Measurements from ENCODE around the gene ADRA2B. TPM values are rescaled to one million over a fixed set of nuclear protein-coding genes. Genes with fewer than 3 reads are reported as not detected.

ADRA2B gene
- total and polyA plus RNA-seq, 2 experiments from 2014 or later: 0.66 to 0.87 TPM

GRCh38 chr2:96147593-96148201 lies 31.3 kb upstream of the ADRA2B start:
- Histone ChIP-seq H3K27ac (peak overlapping the region; percentile 49), H3K36me3 (replicated peaks; ENCODE audit: insufficient read depth, low read depth) (no peaks in the 10 kb centered on the region), H4K20me1 (ENCODE audit: insufficient read depth, poor library complexity, severe bottlenecking) (no peaks in the 10 kb centered on the region), H3K4me3 (no peak overlapping the region), H3K4me2 (no peak overlapping the region), H2AFZ (no peak overlapping the region), H3K9me2 (replicated peaks; ENCODE audit: insufficient read depth) (no peaks in the 10 kb centered on the region), H3K4me1 (ENCODE audit: insufficient read depth) (peaks cover 19% of the 10 kb centered on the region), H3K9me3 (ENCODE audit: low read depth) (no peaks in the 10 kb centered on the region), H3K27me3 (no peaks in the 10 kb centered on the region), H3K79me2 (no peaks in the 10 kb centered on the region)
- DNase-seq (ENCODE audit: low spot score): no peak
- TF ChIP-seq EZH2phosphoT487 (IDR thresholded peaks at IDR 0.05; ENCODE audit: low read depth, severe bottlenecking, unreplicated experiment): no peak
- TF ChIP-seq EZH2 (IDR thresholded peaks at IDR 0.05; ENCODE audit: borderline replicate concordance): no peak
- TF ChIP-seq CTCF (IDR thresholded peaks at IDR 0.05; ENCODE audit: poor library complexity): no peak
- WGBS (ENCODE audit: low lambda C conversion rate, missing lambda C conversion rate): 84% methylated on average over 9 of the region's 9 CpGs

GRCh38 chr2:96146881-96147592 lies 30.7 kb upstream of the ADRA2B start:
- no peaks in the 10 kb centered on the region for H3K27me3 ChIP-seq
- H3K4me3 ChIP-seq: no peak overlapping the region
- peak overlapping the region; percentile 49 for H3K27ac ChIP-seq
- H3K4me1 ChIP-seq (ENCODE audit: insufficient read depth): peaks cover 19% of the 10 kb centered on the region
- no peak overlapping the region for H3K4me2 ChIP-seq
- no peaks in the 10 kb centered on the region for H3K9me2 ChIP-seq (replicated peaks; ENCODE audit: insufficient read depth)
- no peaks in the 10 kb centered on the region for H3K9me3 ChIP-seq (ENCODE audit: low read depth)
- DNase-seq (ENCODE audit: low spot score): no peak
- H3K36me3 ChIP-seq (replicated peaks; ENCODE audit: insufficient read depth, low read depth): no peaks in the 10 kb centered on the region
- 61% methylated on average over 9 of the region's 9 CpGs for WGBS (ENCODE audit: low lambda C conversion rate, missing lambda C conversion rate)
- H2AFZ ChIP-seq: no peak overlapping the region
- no peak for TF ChIP-seq EZH2 (IDR thresholded peaks at IDR 0.05; ENCODE audit: borderline replicate concordance)
- no peak for TF ChIP-seq EZH2phosphoT487 (IDR thresholded peaks at IDR 0.05; ENCODE audit: low read depth, severe bottlenecking, unreplicated experiment)
- TF ChIP-seq CTCF (IDR thresholded peaks at IDR 0.05; ENCODE audit: poor library complexity): no peak
- H4K20me1 ChIP-seq (ENCODE audit: insufficient read depth, poor library complexity, severe bottlenecking): no peaks in the 10 kb centered on the region
- no peaks in the 10 kb centered on the region for H3K79me2 ChIP-seq

GRCh38 chr2:96146153-96146880 lies 29.9 kb upstream of the ADRA2B start:
- H3K9me2 ChIP-seq (replicated peaks; ENCODE audit: insufficient read depth): no peaks in the 10 kb centered on the region
- no peaks in the 10 kb centered on the region for H3K79me2 ChIP-seq
- 62% methylated on average over 20 of the region's 20 CpGs for WGBS (ENCODE audit: low lambda C conversion rate, missing lambda C conversion rate)
- H3K4me3 ChIP-seq: no peak overlapping the region
- no peaks in the 10 kb centered on the region for H3K36me3 ChIP-seq (replicated peaks; ENCODE audit: insufficient read depth, low read depth)
- TF ChIP-seq EZH2 (IDR thresholded peaks at IDR 0.05; ENCODE audit: borderline replicate concordance) (no peak), CTCF (IDR thresholded peaks at IDR 0.05; ENCODE audit: poor library complexity) (no peak), EZH2phosphoT487 (IDR thresholded peaks at IDR 0.05; ENCODE audit: low read depth, severe bottlenecking, unreplicated experiment) (no peak)
- no peaks in the 10 kb centered on the region for H4K20me1 ChIP-seq (ENCODE audit: insufficient read depth, poor library complexity, severe bottlenecking)
- DNase-seq (ENCODE audit: low spot score): no peak
- H3K4me2 ChIP-seq: peak overlapping the region; percentile 96
- peaks cover 19% of the 10 kb centered on the region for H3K4me1 ChIP-seq (ENCODE audit: insufficient read depth)
- H2AFZ ChIP-seq: no peak overlapping the region
- H3K27ac ChIP-seq: peak overlapping the region; percentile 34
- H3K9me3 ChIP-seq (ENCODE audit: low read depth): no peaks in the 10 kb centered on the region
- no peaks in the 10 kb centered on the region for H3K27me3 ChIP-seq
